Amniotic epithelial cell (primary cell): ENCODE data around the gene RHOJ.
"Not testable (repeated sequence)": the region's sequence is repeated elsewhere in the genome, so short reads cannot be mapped to it uniquely, and the experiment has no call there.

Experiments used
- DNase-seq: peaks from one replicate; pipeline ENCODE4 v3.0.0-alpha.2; 2010; ENCODE audit warnings: low read depth

The RHOJ gene

DNA sequence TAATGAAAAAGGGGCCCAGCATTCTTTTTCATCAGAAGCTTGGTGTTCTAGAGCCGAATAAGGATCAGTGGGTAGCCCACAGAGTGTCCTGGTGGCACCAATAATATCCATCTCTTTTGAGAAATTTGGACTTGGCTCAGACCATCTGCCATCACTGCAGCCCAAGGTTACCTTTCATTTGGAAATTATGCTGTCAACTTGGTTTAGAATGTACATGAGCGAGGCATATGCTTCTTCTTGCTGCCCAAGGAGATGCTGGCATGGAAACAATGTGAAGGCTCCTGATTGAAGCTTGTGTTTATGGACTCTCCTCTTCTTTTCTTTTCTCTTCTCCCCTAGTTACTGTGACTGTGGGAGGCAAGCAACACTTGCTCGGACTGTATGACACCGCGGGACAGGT lies 64.5 kb downstream of the RHOJ start:
- DNase-seq: no peak

- DNase-seq: no peak
Observed at GRCh38 chr14:63269561-63270225, 65.5 kb downstream of the RHOJ start.

- DNase-seq: no peak
Observed at GRCh38 chr14:63273129-63273528, 68.9 kb downstream of the RHOJ start.

DNA sequence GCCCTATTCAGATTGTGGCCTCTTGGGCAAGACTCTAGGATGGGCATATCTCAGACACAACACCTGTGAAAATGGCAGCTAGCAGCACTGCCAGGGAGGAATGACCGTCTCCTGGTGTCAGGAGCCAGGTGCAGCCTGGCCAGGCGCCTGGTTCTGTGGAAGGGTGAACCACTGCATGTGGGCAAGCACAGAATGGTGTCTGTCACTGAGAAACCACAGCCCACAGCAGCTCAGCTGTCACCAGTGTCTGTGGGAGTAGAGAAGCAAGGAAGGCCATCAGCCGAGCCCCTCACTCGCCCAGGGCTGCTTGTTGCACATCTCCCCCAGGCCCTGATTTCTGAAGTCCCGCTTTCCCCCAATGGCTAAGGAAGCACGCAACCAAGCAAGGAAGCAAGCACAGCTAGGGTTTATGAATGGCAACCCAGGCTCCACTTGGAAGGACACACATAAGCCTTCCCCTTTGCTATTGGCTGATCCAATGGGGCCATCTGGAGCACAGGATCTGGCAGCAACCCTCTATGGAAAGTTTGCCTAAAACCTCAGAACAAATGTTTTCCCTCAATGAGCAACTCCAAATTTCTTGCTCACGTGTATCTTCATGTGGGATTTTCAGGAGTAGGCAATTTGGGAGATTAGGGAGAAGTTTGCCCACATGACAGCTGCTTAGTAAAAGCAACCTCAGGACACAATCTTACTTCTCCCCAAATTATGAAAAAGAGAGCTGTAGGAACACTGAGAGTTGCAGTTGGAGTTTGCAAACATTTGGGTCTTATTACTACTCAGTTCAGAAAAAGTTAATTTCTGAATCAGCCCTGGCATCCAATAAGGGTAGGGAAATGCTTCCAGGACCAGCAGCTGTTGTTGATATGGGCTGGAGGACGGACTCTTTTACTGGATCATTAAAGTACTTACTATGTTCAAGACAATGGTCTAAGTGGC lies 69.7 kb downstream of the RHOJ start:
- no peak for DNase-seq

DNA sequence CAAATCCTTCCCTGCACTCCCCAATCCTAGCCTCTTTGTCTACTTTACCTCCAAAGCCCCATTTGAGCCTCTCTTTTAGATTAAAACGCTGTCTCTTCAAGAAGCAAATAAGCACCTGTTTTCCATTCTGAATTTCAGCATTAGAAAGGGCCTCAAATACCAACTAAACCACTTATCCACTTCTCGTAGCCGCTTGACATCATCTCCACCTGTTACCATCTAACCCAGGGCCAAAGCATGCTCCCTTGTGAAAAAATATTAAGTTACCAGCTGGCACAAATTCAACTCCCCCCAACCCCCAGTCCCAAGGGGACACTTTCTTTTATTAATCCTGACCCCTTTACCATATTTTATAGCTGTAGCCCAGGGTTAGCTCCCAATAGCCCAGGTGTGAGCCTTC lies 71.4 kb downstream of the RHOJ start:
- DNase-seq: no peak

DNA sequence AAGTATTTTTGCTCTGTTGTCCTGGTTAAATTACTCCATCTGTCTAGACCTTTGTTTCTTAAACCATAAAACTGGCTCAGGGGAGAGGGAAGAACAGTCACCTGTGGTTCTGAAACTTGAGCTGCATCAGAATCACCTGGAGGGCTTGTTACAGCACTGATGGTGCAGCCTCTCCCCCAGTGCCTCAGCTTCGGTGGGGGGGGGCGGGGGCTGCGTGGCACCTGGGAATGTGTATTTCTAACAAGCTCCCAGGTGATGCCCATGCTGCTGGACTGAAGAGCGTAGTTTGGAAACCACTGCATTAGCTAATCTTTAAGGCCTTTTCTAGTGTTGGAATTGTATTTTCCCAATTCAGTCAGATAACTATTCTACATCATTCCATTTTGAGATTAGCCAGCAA lies 71.8 kb downstream of the RHOJ start:
- DNase-seq: no peak

DNA sequence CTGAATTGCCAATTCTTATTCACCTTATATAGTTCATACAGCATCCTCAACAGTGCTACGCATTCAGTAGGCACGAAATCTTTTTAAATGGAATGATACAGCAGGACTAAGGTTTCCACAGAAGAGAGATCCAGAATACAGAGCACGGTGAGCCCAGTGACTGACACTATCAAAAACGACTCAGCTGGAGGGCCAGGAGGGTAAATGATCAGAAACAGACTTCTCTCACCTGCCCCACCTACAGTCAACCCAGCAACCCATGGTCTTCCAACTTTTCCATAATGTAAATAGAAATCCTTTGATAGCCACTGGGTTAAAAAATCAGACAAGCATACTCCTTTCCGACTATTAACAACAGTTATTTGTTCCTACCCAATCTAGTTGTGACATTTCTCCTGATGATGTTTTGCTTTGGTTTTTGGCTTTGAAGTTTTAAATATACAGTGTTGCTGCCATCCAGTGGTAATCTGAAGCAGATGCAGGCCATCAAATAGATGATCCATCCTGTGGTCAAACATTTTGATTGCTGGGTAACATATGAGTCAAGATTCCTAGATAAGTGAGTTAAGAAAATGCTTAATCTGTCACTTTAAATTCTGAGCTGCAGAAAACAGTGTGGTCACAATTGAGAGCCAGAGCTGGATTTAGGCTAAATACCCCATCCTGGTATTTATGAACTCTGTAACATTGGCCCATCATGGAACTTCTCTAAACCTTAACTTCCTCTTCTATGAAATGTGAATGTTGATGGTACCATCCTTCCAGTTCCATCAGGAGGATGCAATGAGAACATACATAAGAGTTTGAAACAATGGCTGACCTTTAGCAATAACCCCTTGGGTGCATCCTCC lies 72.5 kb downstream of the RHOJ start:
- DNase-seq: peak; percentile 63

GRCh38 chr14:63277591-63278183 lies 73.4 kb downstream of the RHOJ start:
- no peak for DNase-seq

DNA sequence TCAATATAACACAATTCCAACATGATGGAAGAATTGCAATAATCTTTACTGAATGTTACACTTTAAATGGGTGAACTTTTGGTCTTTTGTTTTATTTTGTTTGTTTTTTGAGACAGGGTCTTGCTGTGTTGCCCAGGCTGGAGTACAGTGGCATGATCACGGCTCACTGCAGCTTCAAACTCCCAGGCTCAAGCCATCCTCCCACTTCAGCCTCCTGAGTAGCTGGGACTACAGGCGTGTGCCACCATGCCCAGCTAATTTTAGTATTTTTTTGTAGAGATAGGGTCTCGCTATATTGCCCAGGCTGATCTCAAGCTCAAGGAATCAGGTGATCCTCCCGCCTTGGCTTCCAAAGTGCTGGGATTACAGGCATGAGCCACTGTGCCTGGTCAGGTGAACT lies 75.7 kb downstream of the RHOJ start:
- DNase-seq: not testable (repeated sequence)

- no peak for DNase-seq
Observed at GRCh38 chr14:63282997-63283883, 79.0 kb downstream of the RHOJ start.

DNA sequence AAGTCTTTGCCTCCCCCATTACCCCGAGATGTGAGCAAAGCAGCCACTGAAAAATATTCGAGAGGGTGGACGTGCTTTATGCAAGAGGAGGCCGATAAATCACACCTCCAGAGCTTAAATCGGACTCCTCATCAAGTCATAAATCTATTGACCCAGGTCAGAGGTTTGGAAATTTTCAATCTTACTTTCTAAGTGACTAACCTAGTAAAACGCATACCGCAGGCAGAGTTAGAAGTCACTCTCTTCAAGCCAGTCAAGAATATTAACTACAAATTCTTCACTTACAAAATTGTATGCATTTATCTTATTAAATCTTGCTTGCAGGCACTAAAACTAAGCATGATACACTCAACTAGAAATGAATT lies 79.6 kb downstream of the RHOJ start:
- peak; percentile 18 for DNase-seq

DNA sequence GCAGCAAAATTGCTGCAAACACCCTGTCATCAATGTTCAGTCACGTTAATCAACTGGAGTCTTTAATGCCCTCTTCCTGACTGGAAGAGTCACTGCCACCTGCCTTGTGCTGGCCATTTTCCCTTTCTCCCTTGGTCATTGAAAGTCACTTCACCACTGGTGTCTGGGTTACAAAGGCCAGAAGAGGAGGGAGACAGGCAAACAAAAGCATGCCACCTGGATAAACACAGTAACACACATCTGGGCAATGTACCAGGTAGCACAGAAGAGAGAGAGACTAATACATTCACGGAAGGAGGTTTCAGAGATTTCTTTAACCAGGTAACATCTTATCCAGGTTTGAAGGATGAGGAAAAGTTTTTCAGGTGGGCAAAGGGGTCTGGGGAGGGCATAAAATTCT lies 81.8 kb downstream of the RHOJ start:
- DNase-seq: no peak

DNA sequence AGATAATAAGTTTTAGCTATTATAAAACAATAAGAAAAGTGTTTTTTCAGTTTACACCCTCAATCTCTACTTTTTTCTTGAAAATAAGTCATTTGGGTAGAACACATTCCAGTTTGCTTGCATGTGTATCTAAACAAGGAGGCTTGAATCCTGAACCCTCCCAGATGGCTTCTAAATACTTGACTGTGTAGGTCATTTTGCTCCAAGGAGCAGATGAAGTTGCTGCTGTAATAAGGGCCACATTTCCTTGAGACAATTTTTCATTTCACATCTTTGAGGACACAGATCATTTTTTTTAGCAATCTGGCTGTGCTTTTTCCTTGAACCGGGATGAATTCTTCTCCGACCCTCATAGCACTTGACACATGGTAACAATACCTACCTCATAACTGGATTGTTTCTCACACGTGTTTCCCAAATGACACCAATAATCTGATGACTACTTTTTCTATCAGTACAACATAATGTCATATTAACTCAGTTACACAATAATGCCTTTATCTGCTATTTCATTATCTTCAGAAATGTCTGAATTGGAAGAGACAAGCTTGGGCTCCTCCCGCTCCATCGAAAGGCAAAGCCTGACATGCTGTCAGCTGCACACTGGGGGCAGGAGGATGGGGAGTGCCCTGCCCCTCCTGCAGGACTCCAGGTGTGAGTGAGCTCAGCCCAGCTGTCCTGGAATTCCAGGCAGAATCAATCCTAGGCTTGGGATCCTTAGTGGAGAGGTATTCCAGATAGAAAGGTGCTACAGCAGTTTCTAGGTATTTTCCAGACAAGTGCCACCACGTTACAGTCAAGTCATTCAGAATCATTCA lies 83.6 kb downstream of the RHOJ start:
- peak; percentile 18 for DNase-seq

- no peak for DNase-seq
Observed at GRCh38 chr14:63288853-63289252, 84.6 kb downstream of the RHOJ start.

DNA sequence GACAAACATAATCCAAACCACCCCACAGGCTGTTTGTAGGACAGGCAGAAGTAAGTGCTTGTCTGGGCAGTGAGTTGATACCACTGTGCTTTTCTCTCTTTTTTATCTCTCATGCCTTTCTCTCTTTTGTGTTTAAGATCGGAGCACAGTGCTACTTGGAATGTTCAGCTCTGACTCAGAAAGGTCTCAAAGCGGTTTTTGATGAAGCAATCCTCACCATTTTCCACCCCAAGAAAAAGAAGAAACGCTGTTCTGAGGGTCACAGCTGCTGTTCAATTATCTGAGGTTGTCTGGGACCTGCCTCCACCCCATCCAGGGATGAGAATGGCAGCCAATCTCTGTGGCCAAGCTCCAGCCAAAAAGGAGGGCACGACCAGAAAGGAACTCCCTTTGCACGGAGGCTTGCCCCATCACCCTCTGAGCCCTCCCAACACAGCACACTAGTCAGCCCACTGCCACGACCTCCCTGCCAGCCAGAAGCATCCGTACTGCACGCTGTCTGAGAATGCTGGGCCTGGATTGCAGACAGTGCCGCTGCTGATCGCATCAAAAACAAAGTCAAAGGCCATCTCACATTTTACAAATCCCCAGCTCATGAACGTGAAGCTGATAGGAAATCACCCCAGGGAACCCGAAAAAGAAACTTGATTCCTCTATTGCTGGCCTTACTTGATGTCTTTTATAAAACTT lies 86.6 kb downstream of the RHOJ start:
- DNase-seq: peak; percentile 71

- DNase-seq: no peak
Observed at GRCh38 chr14:63292805-63293204, 88.6 kb downstream of the RHOJ start.

DNA sequence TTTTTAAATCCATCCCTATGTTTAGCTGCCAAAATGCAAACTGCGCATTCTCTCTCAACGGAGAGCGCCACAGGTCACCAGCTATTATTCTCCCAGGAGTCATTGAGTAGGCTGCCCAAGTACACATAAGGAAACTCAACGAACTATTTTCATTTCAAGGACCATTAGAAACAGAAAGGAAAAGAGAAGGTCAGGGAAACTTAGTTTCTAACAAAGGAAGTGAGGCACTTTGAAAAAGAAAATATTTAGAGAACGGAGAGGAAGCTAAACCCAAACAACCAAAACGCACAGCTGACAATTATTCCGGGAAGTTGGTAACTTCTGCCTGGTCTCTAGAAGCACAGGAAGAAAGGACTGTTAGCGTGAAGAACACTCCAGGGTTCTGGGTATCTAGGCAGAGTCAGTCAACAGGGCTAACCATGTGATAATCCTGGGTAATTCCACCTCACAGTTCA lies 91.0 kb downstream of the RHOJ start:
- DNase-seq: no peak

DNA sequence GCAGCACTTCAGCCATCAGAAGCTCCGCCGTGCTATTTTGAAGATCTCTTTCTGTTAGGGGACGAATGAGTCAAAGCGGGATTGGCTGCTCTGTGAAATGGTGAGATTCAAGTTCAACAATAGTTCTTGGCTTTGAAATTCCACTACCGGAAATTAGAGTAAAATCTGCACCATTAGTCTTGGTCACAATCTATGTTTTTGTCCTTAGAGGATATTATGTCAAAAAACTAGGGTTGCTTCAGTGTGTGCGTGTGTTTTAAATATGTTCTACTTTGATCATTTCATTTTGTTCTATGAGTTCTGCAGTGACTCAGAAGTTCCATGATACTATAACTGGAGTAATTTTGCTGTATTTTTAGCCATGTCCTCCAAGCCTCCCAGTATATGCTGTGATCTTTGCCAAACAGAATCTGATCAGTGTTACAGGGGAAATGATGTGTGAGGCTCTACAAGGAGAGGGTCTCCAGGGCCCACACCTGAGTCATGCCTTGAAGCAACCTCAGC lies 91.9 kb downstream of the RHOJ start:
- DNase-seq: no peak

DNA sequence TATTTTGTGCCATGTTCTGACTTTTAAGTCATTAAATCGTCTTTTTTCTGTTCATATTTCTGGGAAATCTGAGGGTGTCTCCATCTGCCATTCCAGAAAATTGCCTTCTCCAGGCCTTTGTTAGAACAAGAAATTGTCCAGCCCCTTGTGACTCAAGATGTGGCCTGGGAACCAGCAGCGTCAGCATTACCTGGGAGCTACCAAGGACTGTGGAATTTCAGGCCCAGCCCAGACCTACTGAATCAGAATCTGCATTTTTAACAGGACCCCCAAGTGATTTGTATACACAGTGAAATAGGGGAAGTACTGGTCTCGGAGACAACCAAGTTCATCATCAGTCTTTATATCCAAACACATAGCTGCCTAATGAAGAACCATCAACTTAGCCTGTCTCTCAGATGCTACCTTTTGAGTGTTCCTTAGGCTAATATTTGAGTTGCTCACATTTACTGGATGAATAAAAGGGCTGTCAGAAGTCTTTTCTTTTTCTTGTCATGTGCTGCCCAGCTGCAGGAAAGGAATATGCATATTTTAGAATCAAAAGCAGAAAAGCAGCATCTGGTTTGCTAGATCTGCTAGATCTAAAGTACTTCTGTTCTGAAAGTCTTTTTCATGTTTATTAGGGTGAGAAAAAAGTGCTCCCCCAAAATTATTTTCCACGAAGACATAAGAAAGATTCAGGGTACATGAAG lies 93.3 kb downstream of the RHOJ start:
- DNase-seq: no peak
